ENCODE results near the gene AFAP1L1.

Gene AFAP1L1

DNA sequence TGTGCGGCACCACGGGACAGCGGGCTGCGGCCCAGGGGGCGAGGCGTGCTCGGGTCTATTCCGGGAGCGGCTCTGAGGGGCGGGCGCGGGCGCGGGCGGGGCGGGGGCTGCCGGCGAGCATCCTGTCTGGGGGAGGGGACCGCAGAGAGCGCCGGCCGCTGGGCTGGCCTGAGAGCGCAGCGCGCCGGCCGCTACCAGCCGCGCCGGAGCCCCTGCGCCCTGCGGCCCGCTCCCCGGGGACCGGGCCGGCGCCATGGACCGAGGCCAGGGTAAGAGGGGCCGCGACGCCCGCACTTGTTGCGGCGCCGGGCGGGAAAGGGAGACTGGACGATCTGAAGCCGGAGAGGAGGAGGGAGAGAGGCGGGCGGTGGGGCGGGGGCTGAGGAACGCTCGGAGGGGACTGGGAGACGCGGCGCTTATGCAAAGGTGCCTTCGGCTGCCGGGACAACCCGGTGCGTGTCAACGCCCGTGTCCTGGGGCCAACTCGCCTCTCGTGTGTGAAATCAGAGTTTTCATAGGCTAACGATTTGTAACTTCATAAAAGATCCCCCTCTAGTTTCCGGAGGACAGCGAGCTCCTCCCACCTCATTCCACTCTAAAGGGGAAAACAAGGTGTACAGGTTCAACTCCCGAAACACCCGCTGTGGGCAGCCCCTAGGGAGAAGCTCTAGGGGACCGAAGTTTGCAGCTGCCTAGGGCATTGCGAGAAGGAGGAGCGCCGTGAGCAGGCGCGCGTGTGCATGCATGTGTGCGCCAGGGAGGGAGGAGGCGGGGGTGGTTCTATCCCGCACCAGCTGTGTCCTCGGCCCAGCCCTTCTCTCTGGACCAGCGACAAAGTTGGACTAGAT lies at the start of gene AFAP1L1:
Gene AFAP1L1 (plus strand): TSS at position 144 of the 848 bp plus-strand sequence. CDS start 110 bp downstream, at position 254.
- H3K4me3 ChIP-seq (ENCODE audit: low read depth, low read length): peak within 1 kb of the TSS; percentile 67

DNA sequence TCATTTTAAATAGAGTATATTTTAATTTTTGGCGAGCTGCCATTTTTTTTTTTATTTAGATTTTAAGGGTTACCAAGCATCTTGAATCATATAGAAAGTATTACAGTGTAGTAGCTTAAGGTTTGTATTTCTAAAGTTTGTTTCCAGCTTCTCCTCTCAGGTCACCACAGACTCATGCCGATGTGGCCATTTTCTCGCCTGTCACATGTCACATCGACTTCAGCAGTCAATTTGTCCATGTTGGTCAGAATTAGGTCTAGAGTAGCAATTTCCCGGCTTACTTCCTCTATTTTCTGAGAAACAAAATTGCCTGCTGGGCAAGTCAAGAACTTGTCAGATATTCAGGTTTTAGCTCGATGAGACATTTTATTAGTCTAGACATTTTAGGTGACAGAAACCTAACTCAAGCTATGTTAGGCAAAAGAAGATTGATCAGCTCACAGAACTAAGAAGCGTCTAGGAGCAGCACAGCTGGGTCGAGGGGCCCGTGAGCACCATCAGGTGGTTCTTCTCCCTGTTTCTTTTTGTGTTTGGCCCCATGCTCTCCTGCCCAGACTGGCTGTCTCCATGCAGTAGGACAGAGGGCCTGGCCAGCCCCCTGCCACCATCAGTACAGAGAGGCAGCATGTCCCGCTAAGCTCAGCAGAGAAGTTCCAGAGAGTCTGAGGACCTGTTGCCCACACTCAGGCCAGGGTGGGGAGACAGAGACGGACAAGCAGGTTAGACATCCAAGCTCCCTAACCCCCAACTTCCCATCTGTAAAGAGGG lies 48.4 kb upstream of the AFAP1L1 start:
- H3K4me3 ChIP-seq (ENCODE audit: low read depth, low read length): no peak overlapping the region

DNA sequence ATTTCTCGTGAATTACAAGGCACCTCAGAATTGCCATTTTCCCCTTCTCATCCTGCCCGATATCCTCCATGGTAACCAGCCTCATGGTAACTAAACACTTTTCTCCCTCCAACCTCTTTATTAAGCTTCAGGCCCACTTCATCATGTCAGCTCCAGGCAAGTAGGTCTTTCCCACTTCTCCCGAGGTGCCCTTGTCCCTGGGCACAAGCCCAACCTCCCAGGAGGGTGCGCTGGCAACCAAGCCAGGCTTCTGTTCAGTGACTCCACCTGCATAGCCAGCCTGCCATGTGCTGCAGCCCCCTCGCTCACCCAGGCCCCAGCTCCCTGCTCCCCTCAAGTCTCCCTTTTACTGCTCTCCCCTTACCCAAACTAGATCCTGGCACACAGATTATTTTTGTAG lies 47.4 kb upstream of the AFAP1L1 start:
- no peak overlapping the region for H3K4me3 ChIP-seq (ENCODE audit: low read depth, low read length)

DNA sequence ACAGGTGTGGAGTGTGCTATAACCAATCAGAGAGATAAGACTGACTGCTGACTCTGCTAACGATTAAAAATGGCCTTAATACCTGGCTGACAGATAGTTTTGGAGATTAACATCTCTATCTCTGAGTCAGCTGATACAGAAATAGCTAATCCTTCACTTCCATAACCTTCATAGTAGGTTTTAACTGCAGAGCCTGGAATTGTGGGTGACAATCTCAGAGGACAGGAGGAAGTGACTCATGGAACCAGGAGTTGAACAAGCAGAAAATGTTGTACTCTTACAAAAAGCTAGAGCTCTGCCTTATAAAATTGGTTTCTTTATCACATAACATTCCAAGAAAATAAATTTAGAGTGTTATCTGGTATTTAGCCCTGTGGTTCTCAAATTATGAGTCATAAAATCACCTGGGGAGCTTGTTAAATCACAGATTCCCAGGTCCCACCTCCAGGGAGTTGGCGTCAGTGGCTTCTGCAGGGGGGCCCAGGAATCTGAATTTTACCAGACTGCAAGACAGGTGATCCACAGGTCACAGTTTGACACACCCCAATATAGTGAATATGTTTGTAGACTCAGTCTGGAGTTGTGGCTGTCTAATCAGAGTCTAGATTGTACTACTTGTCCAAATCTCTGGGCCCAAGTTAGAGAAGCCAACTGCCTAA lies 44.4 kb upstream of the AFAP1L1 start:
- no peak overlapping the region for H3K4me3 ChIP-seq (ENCODE audit: low read depth, low read length)

GRCh38 chr5:149228618-149229297 lies 42.9 kb upstream of the AFAP1L1 start:
- H3K4me3 ChIP-seq (ENCODE audit: low read depth, low read length): no peak overlapping the region

DNA sequence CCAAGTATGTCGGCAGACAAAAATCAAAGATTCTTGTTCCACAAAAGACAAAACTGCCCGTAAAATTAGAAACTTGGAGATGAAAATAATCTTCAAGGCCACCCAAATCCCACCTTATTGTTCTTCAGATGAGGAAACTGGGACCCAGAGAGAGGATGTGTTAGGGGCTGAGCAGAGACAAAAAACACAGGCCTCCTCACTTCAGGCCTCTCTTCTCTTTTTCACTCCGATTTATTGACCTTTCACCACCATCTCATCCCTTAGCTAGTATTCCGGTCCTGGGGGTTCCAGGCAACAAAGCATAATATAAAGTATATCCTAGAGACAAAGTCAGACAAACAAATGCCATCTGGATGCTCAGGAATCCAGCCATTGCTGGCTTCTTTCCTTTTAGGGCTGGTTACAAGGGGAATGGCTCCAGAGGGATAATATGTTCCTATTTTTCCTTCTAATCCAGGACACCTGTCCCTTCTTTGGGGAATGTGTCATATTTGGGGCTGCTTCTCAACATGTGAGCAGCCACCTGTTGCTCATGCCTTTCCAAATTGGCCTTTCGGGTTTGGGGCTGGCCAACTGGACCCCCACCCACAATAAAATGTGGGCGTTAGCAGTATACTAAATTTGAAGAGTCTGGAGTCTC lies 42.2 kb upstream of the AFAP1L1 start:
- H3K4me3 ChIP-seq (ENCODE audit: low read depth, low read length): no peak overlapping the region

- H3K4me3 ChIP-seq (ENCODE audit: low read depth, low read length): no peak overlapping the region
These were observed 35.8 kb upstream of the AFAP1L1 start for GRCh38 chr5:149235841-149236240.

DNA sequence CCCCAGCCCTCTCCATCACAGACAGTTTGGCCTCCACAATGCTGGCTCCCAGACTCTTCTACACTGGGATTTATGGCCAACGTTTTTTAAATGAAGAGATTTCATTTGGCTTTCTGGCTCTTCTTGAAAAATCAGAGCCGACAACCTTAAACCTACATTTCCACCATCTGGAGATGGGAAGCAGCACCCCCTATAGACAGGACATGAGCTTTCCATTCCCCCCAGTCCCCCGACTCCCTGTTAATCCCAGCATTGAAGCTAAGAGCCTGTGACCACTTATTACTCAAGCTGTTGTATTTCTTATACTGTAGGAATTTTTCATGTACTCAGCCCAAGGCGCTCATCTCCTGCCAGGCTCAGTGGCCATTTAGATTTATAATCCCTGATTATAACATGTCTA lies 34.0 kb upstream of the AFAP1L1 start:
- no peak overlapping the region for H3K4me3 ChIP-seq (ENCODE audit: low read depth, low read length)

- H3K4me3 ChIP-seq (ENCODE audit: low read depth, low read length): no peak overlapping the region
These were observed 33.1 kb upstream of the AFAP1L1 start for GRCh38 chr5:149238540-149238939.

DNA sequence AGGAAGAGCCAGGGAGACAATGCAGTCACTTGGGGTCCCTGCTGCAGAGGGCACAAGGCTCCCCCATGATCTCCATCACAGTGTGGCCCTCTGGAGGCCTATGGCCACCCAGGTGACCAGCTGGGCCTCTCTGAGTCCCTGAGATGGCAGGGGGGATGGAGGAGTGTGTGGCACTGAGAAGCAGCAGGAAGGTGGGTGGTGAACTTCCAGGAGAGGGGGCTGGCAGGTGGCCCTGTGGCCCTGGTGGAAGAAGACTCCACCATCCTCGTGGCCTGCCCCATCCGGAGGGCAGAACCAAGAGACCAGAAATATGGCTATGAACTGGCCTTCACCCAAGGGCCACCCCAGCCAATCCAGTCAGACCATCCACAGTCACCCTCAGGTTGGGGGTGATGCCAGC lies 31.7 kb upstream of the AFAP1L1 start:
- no peak overlapping the region for H3K4me3 ChIP-seq (ENCODE audit: low read depth, low read length)

- H3K4me3 ChIP-seq (ENCODE audit: low read depth, low read length): no peak overlapping the region
These were observed 31.2 kb upstream of the AFAP1L1 start for GRCh38 chr5:149240354-149240998.

DNA sequence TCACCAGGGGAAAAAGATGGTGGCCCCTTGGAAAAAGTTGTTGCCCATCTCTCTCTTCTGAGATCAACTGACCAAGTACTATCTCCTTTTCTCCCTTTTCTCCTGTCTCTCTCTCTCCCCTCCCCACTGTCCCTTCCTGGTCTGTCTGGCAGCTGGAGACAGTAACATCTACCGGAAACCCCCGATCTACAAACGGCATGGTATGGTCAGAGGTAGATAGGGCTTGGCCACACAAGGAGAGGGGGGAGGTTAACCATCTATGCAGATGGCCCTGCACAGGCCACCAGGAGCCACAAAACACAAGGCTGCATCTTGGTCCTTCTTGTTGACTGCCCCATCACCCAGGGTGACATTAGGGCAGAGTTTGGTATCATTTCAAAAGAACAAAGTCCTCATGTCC lies 29.3 kb upstream of the AFAP1L1 start:
- no peak overlapping the region for H3K4me3 ChIP-seq (ENCODE audit: low read depth, low read length)

DNA sequence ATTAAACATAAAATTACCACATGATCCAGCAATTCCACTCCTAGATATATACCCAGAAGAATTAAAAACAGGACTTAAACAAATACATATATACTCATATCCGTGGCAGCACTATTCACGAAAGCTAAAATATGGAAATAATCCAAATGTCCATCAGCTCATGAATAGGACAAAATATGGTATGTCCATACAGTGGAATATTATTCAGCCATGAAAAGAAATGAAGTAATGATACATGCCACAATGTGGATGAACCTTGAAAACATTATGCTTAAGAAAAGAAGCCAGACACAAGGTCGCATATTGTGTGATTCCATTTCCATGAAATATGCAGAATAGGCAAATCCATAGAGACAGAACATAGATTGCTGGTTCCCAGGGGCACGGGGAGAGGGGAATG lies 24.8 kb upstream of the AFAP1L1 start:
- H3K4me3 ChIP-seq (ENCODE audit: low read depth, low read length): no peak overlapping the region

DNA sequence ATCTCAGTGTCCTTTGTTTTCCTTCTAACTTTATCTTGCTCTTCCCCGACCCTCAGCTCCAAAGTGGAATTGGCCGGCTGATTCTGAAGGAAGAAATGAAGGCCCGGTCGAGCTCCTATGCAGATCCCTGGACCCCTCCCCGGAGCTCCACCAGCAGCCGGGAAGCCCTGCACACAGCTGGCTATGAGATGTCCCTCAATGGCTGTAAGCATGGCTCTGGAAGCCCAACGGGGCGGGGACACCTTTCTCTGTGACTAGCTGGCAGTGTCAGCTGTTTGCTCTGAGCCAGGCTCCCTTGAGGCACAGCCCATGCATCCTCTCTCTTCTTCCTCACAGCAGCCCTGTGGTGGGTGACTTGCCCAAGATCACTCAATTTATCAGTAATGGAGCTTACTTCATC lies 23.9 kb upstream of the AFAP1L1 start:
- H3K4me3 ChIP-seq (ENCODE audit: low read depth, low read length): no peak overlapping the region

GRCh38 chr5:149251546-149251945 lies 20.1 kb upstream of the AFAP1L1 start:
- H3K4me3 ChIP-seq (ENCODE audit: low read depth, low read length): no peak overlapping the region

GRCh38 chr5:149254506-149254905 lies 17.2 kb upstream of the AFAP1L1 start:
- no peak overlapping the region for H3K4me3 ChIP-seq (ENCODE audit: low read depth, low read length)

DNA sequence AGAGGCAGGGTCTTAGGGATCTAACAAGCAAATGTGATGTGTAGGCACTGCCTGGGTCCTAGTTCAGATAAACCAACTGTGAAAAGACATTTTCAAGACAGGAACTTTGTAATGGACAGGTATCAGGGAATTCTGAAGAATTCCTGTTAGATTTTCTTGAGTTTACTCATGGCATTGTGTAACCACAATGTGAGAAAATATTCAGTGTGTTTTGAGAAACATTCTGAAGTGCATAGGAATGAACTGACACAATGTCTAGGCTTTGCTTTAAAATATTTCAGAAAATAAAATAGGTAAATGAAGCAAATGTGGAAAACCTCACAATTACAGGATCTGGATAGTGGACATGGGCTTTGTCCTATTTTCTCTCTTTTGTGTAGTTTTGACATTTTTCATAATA lies 15.2 kb upstream of the AFAP1L1 start:
- H3K4me3 ChIP-seq (ENCODE audit: low read depth, low read length): no peak overlapping the region

DNA sequence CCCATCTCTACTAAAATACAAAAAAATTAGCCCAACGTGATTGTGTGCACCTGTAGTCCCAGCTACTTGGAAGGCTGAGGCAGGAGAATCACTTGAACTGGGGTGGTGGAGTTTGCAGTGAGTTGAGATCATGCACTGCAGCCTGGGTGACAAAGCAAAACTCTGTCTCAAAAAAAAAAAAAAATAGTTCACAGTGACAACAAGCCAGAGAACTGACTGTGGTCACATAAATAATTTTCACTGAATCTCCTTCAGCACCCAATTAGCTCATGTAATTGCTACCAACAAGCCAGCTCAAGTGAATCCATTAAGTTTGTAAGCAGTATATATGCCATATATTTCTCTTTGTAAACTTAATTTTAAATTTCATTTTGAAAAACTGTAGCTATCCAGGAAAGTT lies 14.5 kb upstream of the AFAP1L1 start:
- H3K4me3 ChIP-seq (ENCODE audit: low read depth, low read length): no peak overlapping the region

- H3K4me3 ChIP-seq (ENCODE audit: low read depth, low read length): no peak overlapping the region
These were observed 13.6 kb upstream of the AFAP1L1 start for GRCh38 chr5:149257889-149258705.
